BJ (cell line): ENCODE results near the gene KMT5B. TPM values are rescaled to one million over a fixed set of nuclear protein-coding genes. Genes with fewer than 3 reads are reported as not detected.

Experiments
- CTCF ChIA-PET: fragments of 350-600 bp; formaldehyde crosslinking; extraction: SDS; loops from one replicate; lab custom pipeline; 2021; ENCODE audit warnings: antibody characterized with exemption, inconsistent platforms; lab: Yijun Ruan, JAX
- POLR2A ChIA-PET: fragments of 300-600 bp; sonication (Branson Sonifier 250); formaldehyde crosslinking; extraction: SDS; loops from one replicate; lab custom pipeline; 2021; ENCODE audit warnings: antibody characterized with exemption; lab: Charles Lee
- DNase-seq: peaks from one replicate; pipeline ENCODE4 v3.0.0-alpha.2; 2011; ENCODE audit warnings: low read depth
- H3K27me3 ChIP-seq: 2 replicates; pipeline ENCODE4 v1.6.0; 2011; ENCODE audit warnings: low read length; ENCODE audit not compliant: control insufficient read depth, insufficient read depth
- H3K36me3 ChIP-seq: 2 replicates; pipeline ENCODE4 v1.5.1; 2011; ENCODE audit warnings: low read length; ENCODE audit not compliant: control insufficient read depth, insufficient read depth
- H3K4me3 ChIP-seq: 2 replicates; pipeline ENCODE4 v1.5.1; 2011; ENCODE audit warnings: low read depth, mild to moderate bottlenecking, control low read depth, low read length
- CTCF ChIP-seq: IDR thresholded peaks from 2 replicates; pipeline ENCODE4 v1.5.1; 2011; ENCODE audit warnings: low read depth, mild to moderate bottlenecking, control low read depth, inconsistent platforms, low read length, moderate library complexity; ENCODE audit not compliant: insufficient read depth
- polyA plus RNA-seq: library from polyadenylated mRNA; depleted of rRNA; stranded (reverse); fragments of >200 nt; gene quantifications from 2 replicates; pipeline ENCODE4 v1.2.3, GENCODE V29; 2011

Gene KMT5B
- polyA plus RNA-seq, 1 experiment: 7.3 TPM

GRCh38 chr11:68259122-68259959, 46.2 kb upstream of the KMT5B start:
- Histone ChIP-seq H3K27me3 (no peaks in the 10 kb centered on the region), H3K4me3 (no peak overlapping the region), H3K36me3 (peaks cover 25% of the 10 kb centered on the region)
- POLR2A ChIA-PET: no interaction called here
- CTCF ChIA-PET: interaction anchor here (0.6 to 5.9 kb wide), 7 partner anchors 7 to 577 kb away, joined by 3 to 93 read pairs (median 4); partner anchors contain the start of gene C11orf24
- no peak for TF ChIP-seq CTCF
- DNase-seq: no peak

- Histone ChIP-seq H3K36me3 (peaks cover 17% of the 10 kb centered on the region), H3K4me3 (no peak overlapping the region), H3K27me3 (no peaks in the 10 kb centered on the region)
- TF ChIP-seq CTCF: no peak
- POLR2A ChIA-PET: no interaction called here
- DNase-seq: no peak
- CTCF ChIA-PET: interaction anchor here (1.0 to 5.9 kb wide), 14 partner anchors 8 to 185 kb away, joined by 3 to 93 read pairs (median 8); no protein-coding TSS in a partner anchor
These were observed 45.3 kb upstream of the KMT5B start for GRCh38 chr11:68258363-68258765.

- no peak overlapping the region for H3K4me3 ChIP-seq
- CTCF ChIA-PET: interaction anchor here (0.6 to 5.9 kb wide), 36 partner anchors 9 to 632 kb away, joined by 3 to 93 read pairs (median 5); no protein-coding TSS in a partner anchor
These were observed 44.6 kb upstream of the KMT5B start for GRCh38 chr11:68257477-68258362.

GRCh38 chr11:68256331-68256741, 43.2 kb upstream of the KMT5B start:
- DNase-seq: no peak
- no peaks in the 10 kb centered on the region for H3K27me3 ChIP-seq
- no peak overlapping the region for H3K4me3 ChIP-seq
- POLR2A ChIA-PET: no interaction called here
- CTCF ChIA-PET: interaction anchor here (0.6 to 5.9 kb wide), 14 partner anchors 10 to 249 kb away, joined by 3 to 93 read pairs (median 8); no protein-coding TSS in a partner anchor
- TF ChIP-seq CTCF: no peak
- H3K36me3 ChIP-seq: peaks cover 4% of the 10 kb centered on the region

More at GRCh38 chr11:68257477-68258362, 44.6 kb upstream of the KMT5B start:
- POLR2A ChIA-PET: no interaction called here
- H3K36me3 ChIP-seq: peaks cover 15% of the 10 kb centered on the region
- TF ChIP-seq CTCF: peak; percentile 86
- H3K27me3 ChIP-seq: no peaks in the 10 kb centered on the region
- DNase-seq: no peak
